K562 (cell line): ENCODE measurements around the gene GORASP2.

Experiments used
- GABPB1 ChIP-seq: sonication (generic); formaldehyde crosslinking; IDR thresholded peaks from 2 replicates; pipeline ENCODE4 v1.8.0; 2022; ENCODE audit warnings: mild to moderate bottlenecking, missing genetic modification reagents
- POLR2A ChIP-seq: fragments of 450-650 bp; conservative IDR thresholded peaks from 2 replicates; pipeline ENCODE4 v1.6.1; 2016
- ZNF143 ChIP-seq: sonication (generic); formaldehyde crosslinking; IDR thresholded peaks from 2 replicates; pipeline ENCODE4 v1.9.0; 2022; ENCODE audit warnings: mild to moderate bottlenecking, missing genetic modification reagents
- TF ChIP-seq, protein P1 (sequence below), 3 experiments: IDR thresholded peaks in 2 of 3; conservative IDR thresholded peaks in 1 of 3; 2 replicates each; pipeline ENCODE4 v1.5.1; 2011 to 2012; ENCODE audit warnings: low read length in 3 of 3, mild to moderate bottlenecking in 3 of 3, control low read depth in 2 of 3, improper control_type of control experiment in 1 of 3, inconsistent platforms in 1 of 3, low read depth in 1 of 3, mixed read lengths in 1 of 3, moderate library complexity in 1 of 3; ENCODE audit not compliant: insufficient read depth in 2 of 3

DNA sequence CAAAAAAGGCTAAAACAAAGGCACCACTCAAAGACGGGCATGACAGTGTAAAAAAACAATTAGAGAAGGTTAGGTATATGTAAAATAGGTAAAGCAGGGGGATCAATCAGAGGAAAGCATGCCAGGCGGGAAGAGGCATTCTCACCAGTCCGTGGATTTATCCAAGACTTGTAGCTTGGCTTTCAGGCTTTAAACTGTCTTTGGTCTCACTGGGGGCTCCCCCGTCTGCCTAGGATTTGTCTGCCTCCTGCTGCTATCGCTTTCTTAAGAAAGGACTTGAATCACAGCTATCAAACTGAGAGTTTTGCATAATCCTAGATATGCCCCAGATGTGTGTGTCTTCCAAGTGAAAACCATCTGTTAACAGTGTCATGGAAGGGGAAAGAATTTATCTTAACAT lies 11.1 kb upstream of the GORASP2 start:
- TF ChIP-seq ZNF143, result no peak
- TF ChIP-seq POLR2A, result no peak
- TF ChIP-seq, protein P1, sequence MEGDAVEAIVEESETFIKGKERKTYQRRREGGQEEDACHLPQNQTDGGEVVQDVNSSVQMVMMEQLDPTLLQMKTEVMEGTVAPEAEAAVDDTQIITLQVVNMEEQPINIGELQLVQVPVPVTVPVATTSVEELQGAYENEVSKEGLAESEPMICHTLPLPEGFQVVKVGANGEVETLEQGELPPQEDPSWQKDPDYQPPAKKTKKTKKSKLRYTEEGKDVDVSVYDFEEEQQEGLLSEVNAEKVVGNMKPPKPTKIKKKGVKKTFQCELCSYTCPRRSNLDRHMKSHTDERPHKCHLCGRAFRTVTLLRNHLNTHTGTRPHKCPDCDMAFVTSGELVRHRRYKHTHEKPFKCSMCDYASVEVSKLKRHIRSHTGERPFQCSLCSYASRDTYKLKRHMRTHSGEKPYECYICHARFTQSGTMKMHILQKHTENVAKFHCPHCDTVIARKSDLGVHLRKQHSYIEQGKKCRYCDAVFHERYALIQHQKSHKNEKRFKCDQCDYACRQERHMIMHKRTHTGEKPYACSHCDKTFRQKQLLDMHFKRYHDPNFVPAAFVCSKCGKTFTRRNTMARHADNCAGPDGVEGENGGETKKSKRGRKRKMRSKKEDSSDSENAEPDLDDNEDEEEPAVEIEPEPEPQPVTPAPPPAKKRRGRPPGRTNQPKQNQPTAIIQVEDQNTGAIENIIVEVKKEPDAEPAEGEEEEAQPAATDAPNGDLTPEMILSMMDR (IDR thresholded peaks at IDR 0.05 in 2 of 3, conservative IDR thresholded peaks at IDR 0.05 in 1 of 3; ENCODE audit: insufficient read depth in 2 of 3, low read depth in 1 of 3, low read length in 3 of 3), result no peak
- TF ChIP-seq GABPB1 (CRISPR knock-in tag), result no peak
